ENCODE data around the gene TMSB15B. TPM values are rescaled to one million over a fixed set of nuclear protein-coding genes. Genes with fewer than 3 reads are reported as not detected.

The TMSB15B gene
- total and polyA plus RNA-seq, 2 experiments from 2014 or later: 6.6 to 14.3 TPM

Other genes starting within 250 kb of the TMSB15B start
- gene PLP1, start 185.8 kb upstream of the TMSB15B start, total RNA-seq: 1.5 and 1.8 TPM in 2 replicates
- 0.80 and 1.1 TPM in 2 replicates for gene PLP1, start 185.8 kb upstream of the TMSB15B start, polyA plus RNA-seq
- 2.4 and 3.6 TPM in 2 replicates for gene RAB9B, start 130.4 kb upstream of the TMSB15B start, total RNA-seq
- gene RAB9B, start 130.4 kb upstream of the TMSB15B start, polyA plus RNA-seq: 1.6 and 2.2 TPM in 2 replicates
- gene H2BW1, start 51.1 kb downstream of the TMSB15B start, total RNA-seq: not detected in 2 replicates
- gene H2BW1, start 51.1 kb downstream of the TMSB15B start, polyA plus RNA-seq: not detected in 2 replicates
- gene H2BW2, start 77.3 kb downstream of the TMSB15B start, total RNA-seq: not detected in 2 replicates
- gene H2BW2, start 77.3 kb downstream of the TMSB15B start, polyA plus RNA-seq: not detected in 2 replicates
- 4.6 and 7.5 TPM in 2 replicates for gene TMSB15C, start 113.6 kb downstream of the TMSB15B start, total RNA-seq
- gene TMSB15C, start 113.6 kb downstream of the TMSB15B start, polyA plus RNA-seq: 0.95 and 1.5 TPM in 2 replicates
- 0.56 and 0.57 TPM in 2 replicates for gene ZCCHC18, start 149.9 kb downstream of the TMSB15B start, total RNA-seq
- 1.2 and 5.7 TPM in 2 replicates for gene ZCCHC18, start 149.9 kb downstream of the TMSB15B start, polyA plus RNA-seq
- 5.5 and 6.8 TPM in 2 replicates for gene SLC25A53, start 194.4 kb downstream of the TMSB15B start, total RNA-seq
- gene SLC25A53, start 194.4 kb downstream of the TMSB15B start, polyA plus RNA-seq: 4.8 and 5.7 TPM in 2 replicates
- gene FAM199X, start 203.8 kb downstream of the TMSB15B start, total RNA-seq: 23.3 and 29.1 TPM in 2 replicates
- gene FAM199X, start 203.8 kb downstream of the TMSB15B start, polyA plus RNA-seq: 9.2 and 11.7 TPM in 2 replicates